A673 (cell line): ENCODE results near the gene ZKSCAN3.

Experiments used
- CTCF ChIP-seq: fragments of 300-800, 200-600 bp; sonication (generic); conservative IDR thresholded peaks from 2 replicates; pipeline ENCODE4 v1.5.1; 2017; ENCODE audit warnings: low read depth, mild to moderate bottlenecking, antibody characterized with exemption, low read length, moderate library complexity, mixed read lengths
- EZH2 ChIP-seq: fragments of 200-600 bp; sonication (generic); IDR thresholded peaks from 2 replicates; pipeline ENCODE4 v1.6.1; 2017; ENCODE audit warnings: borderline replicate concordance, low read depth, mild to moderate bottlenecking, mixed read lengths, antibody characterized with exemption, low read length; ENCODE audit not compliant: poor library complexity, severe bottlenecking

- TF ChIP-seq CTCF (no peak), EZH2 (no peak)
Observed at GRCh38 chr6:28410767-28411166, 61.0 kb downstream of the ZKSCAN3 start.
